ENCODE results near the gene TSPAN32.

The TSPAN32 gene

GRCh38 chr11:2262301-2263070 is 39.3 kb upstream of the TSPAN32 start:
- Histone ChIP-seq H3K4me3 (ENCODE audit: low read depth in 1 of 2, low read length in 2 of 2) (no peak overlapping the region), H3K27ac (ENCODE audit: low read depth, low read length) (no peak overlapping the region), H3K36me3 (ENCODE audit: insufficient read depth, low read length) (no peaks in the 10 kb centered on the region), H3K9me3 (ENCODE audit: low read length) (no peaks in the 10 kb centered on the region), H3K27me3 (ENCODE audit: control insufficient read depth in 1 of 2, insufficient read depth in 2 of 2, low read length in 2 of 2) (peaks cover 0 to 8% of the 10 kb centered on the region in 2 donors), H3K4me1 (ENCODE audit: insufficient read depth, low read length) (no peaks in the 10 kb centered on the region), H3K9ac (ENCODE audit: low read length) (no peak overlapping the region)

GRCh38 chr11:2263071-2263565 is 38.7 kb upstream of the TSPAN32 start:
- Histone ChIP-seq H3K27me3 (ENCODE audit: control insufficient read depth in 1 of 2, insufficient read depth in 2 of 2, low read length in 2 of 2) (peaks cover 0 to 14% of the 10 kb centered on the region in 2 donors), H3K9me3 (ENCODE audit: low read length) (no peaks in the 10 kb centered on the region), H3K36me3 (ENCODE audit: insufficient read depth, low read length) (no peaks in the 10 kb centered on the region), H3K4me3 (ENCODE audit: low read depth in 1 of 2, low read length in 2 of 2) (no peak overlapping the region), H3K9ac (ENCODE audit: low read length) (no peak overlapping the region), H3K4me1 (ENCODE audit: insufficient read depth, low read length) (no peaks in the 10 kb centered on the region), H3K27ac (ENCODE audit: low read depth, low read length) (no peak overlapping the region)

GRCh38 chr11:2263724-2264360 is 38.0 kb upstream of the TSPAN32 start:
- H3K9me3 ChIP-seq (ENCODE audit: low read length) = no peaks in the 10 kb centered on the region
- H3K27me3 ChIP-seq (ENCODE audit: control insufficient read depth in 1 of 2, insufficient read depth in 2 of 2, low read length in 2 of 2) = peaks cover 4 to 21% of the 10 kb centered on the region in 2 donors
- H3K9ac ChIP-seq (ENCODE audit: low read length) = no peak overlapping the region
- H3K36me3 ChIP-seq (ENCODE audit: insufficient read depth, low read length) = no peaks in the 10 kb centered on the region
- H3K27ac ChIP-seq (ENCODE audit: low read depth, low read length) = no peak overlapping the region
- H3K4me1 ChIP-seq (ENCODE audit: insufficient read depth, low read length) = no peaks in the 10 kb centered on the region
- H3K4me3 ChIP-seq (ENCODE audit: low read depth in 1 of 2, low read length in 2 of 2) = no peak overlapping the region

- no peak overlapping the region for H3K27ac ChIP-seq (ENCODE audit: low read depth, low read length)
- H3K27me3 ChIP-seq (ENCODE audit: control insufficient read depth in 1 of 2, insufficient read depth in 2 of 2, low read length in 2 of 2) = peaks cover 4 to 28% of the 10 kb centered on the region in 2 donors
- no peaks in the 10 kb centered on the region for H3K4me1 ChIP-seq (ENCODE audit: insufficient read depth, low read length)
- H3K9ac ChIP-seq (ENCODE audit: low read length) = no peak overlapping the region
- no peaks in the 10 kb centered on the region for H3K36me3 ChIP-seq (ENCODE audit: insufficient read depth, low read length)
- H3K9me3 ChIP-seq (ENCODE audit: low read length) = no peaks in the 10 kb centered on the region
- no peak overlapping the region for H3K4me3 ChIP-seq (ENCODE audit: low read depth in 1 of 2, low read length in 2 of 2)
Observed at GRCh38 chr11:2264366-2265053, 37.3 kb upstream of the TSPAN32 start.

GRCh38 chr11:2265396-2265795 is 36.4 kb upstream of the TSPAN32 start:
- Histone ChIP-seq H3K27me3 (ENCODE audit: control insufficient read depth in 1 of 2, insufficient read depth in 2 of 2, low read length in 2 of 2) (peaks cover 4 to 36% of the 10 kb centered on the region in 2 donors), H3K27ac (ENCODE audit: low read depth, low read length) (no peak overlapping the region), H3K36me3 (ENCODE audit: insufficient read depth, low read length) (no peaks in the 10 kb centered on the region), H3K4me3 (ENCODE audit: low read depth in 1 of 2, low read length in 2 of 2) (no peak overlapping the region), H3K9me3 (ENCODE audit: low read length) (no peaks in the 10 kb centered on the region), H3K9ac (ENCODE audit: low read length) (no peak overlapping the region), H3K4me1 (ENCODE audit: insufficient read depth, low read length) (no peaks in the 10 kb centered on the region)

GRCh38 chr11:2265854-2266585 is 35.8 kb upstream of the TSPAN32 start:
- Histone ChIP-seq H3K27me3 (ENCODE audit: control insufficient read depth in 1 of 2, insufficient read depth in 2 of 2, low read length in 2 of 2) (peaks cover 4 to 38% of the 10 kb centered on the region in 2 donors), H3K4me3 (ENCODE audit: low read depth in 1 of 2, low read length in 2 of 2) (no peak overlapping the region), H3K9me3 (ENCODE audit: low read length) (no peaks in the 10 kb centered on the region), H3K9ac (ENCODE audit: low read length) (no peak overlapping the region), H3K4me1 (ENCODE audit: insufficient read depth, low read length) (no peaks in the 10 kb centered on the region), H3K27ac (ENCODE audit: low read depth, low read length) (no peak overlapping the region), H3K36me3 (ENCODE audit: insufficient read depth, low read length) (no peaks in the 10 kb centered on the region)

GRCh38 chr11:2266586-2267305 is 35.1 kb upstream of the TSPAN32 start:
- no peaks in the 10 kb centered on the region for H3K9me3 ChIP-seq (ENCODE audit: low read length)
- H3K36me3 ChIP-seq (ENCODE audit: insufficient read depth, low read length) = no peaks in the 10 kb centered on the region
- H3K4me3 ChIP-seq (ENCODE audit: low read depth in 1 of 2, low read length in 2 of 2) = no peak overlapping the region
- H3K27ac ChIP-seq (ENCODE audit: low read depth, low read length) = no peak overlapping the region
- H3K27me3 ChIP-seq (ENCODE audit: control insufficient read depth in 1 of 2, insufficient read depth in 2 of 2, low read length in 2 of 2) = peaks cover 4 to 44% of the 10 kb centered on the region in 2 donors
- no peak overlapping the region for H3K9ac ChIP-seq (ENCODE audit: low read length)
- H3K4me1 ChIP-seq (ENCODE audit: insufficient read depth, low read length) = no peaks in the 10 kb centered on the region

GRCh38 chr11:2267306-2267850 is 34.4 kb upstream of the TSPAN32 start:
- Histone ChIP-seq H3K4me3 (ENCODE audit: low read depth in 1 of 2, low read length in 2 of 2) (no peak overlapping the region), H3K9ac (ENCODE audit: low read length) (no peak overlapping the region), H3K36me3 (ENCODE audit: insufficient read depth, low read length) (no peaks in the 10 kb centered on the region), H3K27me3 (ENCODE audit: control insufficient read depth in 1 of 2, insufficient read depth in 2 of 2, low read length in 2 of 2) (peaks cover 4 to 50% of the 10 kb centered on the region in 2 donors), H3K9me3 (ENCODE audit: low read length) (no peaks in the 10 kb centered on the region), H3K27ac (ENCODE audit: low read depth, low read length) (no peak overlapping the region), H3K4me1 (ENCODE audit: insufficient read depth, low read length) (no peaks in the 10 kb centered on the region)

GRCh38 chr11:2267851-2268728 is 33.7 kb upstream of the TSPAN32 start:
- Histone ChIP-seq H3K36me3 (ENCODE audit: insufficient read depth, low read length) (no peaks in the 10 kb centered on the region), H3K27me3 (ENCODE audit: control insufficient read depth in 1 of 2, insufficient read depth in 2 of 2, low read length in 2 of 2) (peaks cover 4 to 50% of the 10 kb centered on the region in 2 donors), H3K9me3 (ENCODE audit: low read length) (no peaks in the 10 kb centered on the region), H3K4me1 (ENCODE audit: insufficient read depth, low read length) (no peaks in the 10 kb centered on the region), H3K27ac (ENCODE audit: low read depth, low read length) (no peak overlapping the region), H3K4me3 (ENCODE audit: low read depth in 1 of 2, low read length in 2 of 2) (no peak overlapping the region), H3K9ac (ENCODE audit: low read length) (no peak overlapping the region)
